ENCODE results near the gene HEPACAM2. TPM values are rescaled to one million over a fixed set of nuclear protein-coding genes. Genes with fewer than 3 reads are reported as not detected.

HEPACAM2 gene
- total RNA-seq, 1 donor, result under 0.01 TPM

- no peak for DNase-seq (ENCODE audit: low read depth in 2 of 3, low spot score in 2 of 3)
Observed at GRCh38 chr7:93203496-93203895, 22.8 kb downstream of the HEPACAM2 start.

- DNase-seq (ENCODE audit: low read depth in 2 of 3, low spot score in 2 of 3), result no peak
Observed at GRCh38 chr7:93202594-93203250, 23.5 kb downstream of the HEPACAM2 start.

GRCh38 chr7:93198472-93198871, 27.8 kb downstream of the HEPACAM2 start:
- no peak for DNase-seq (ENCODE audit: low read depth in 2 of 3, low spot score in 2 of 3)

GRCh38 chr7:93196336-93196735, 29.9 kb downstream of the HEPACAM2 start:
- DNase-seq (ENCODE audit: low read depth in 2 of 3, low spot score in 2 of 3), result peak in 2 of 3 donors; percentile 25 to 61

- DNase-seq (ENCODE audit: low read depth in 2 of 3, low spot score in 2 of 3), result no peak
Observed at GRCh38 chr7:93194386-93194785, 31.9 kb downstream of the HEPACAM2 start.

- no peak for DNase-seq (ENCODE audit: low read depth in 2 of 3, low spot score in 2 of 3)
Observed at GRCh38 chr7:93188870-93189634, 37.2 kb downstream of the HEPACAM2 start.

GRCh38 chr7:93185303-93186027, 40.8 kb downstream of the HEPACAM2 start:
- no peak for DNase-seq (ENCODE audit: low read depth in 2 of 3, low spot score in 2 of 3)

- DNase-seq (ENCODE audit: low read depth in 2 of 3, low spot score in 2 of 3), result no peak
Observed at GRCh38 chr7:93179173-93179572, 47.1 kb downstream of the HEPACAM2 start.

- peak in 2 of 3 donors; percentile 26 to 66 for DNase-seq (ENCODE audit: low read depth in 2 of 3, low spot score in 2 of 3)
Observed at GRCh38 chr7:93178213-93178612, 48.1 kb downstream of the HEPACAM2 start.

GRCh38 chr7:93176992-93177580, 49.2 kb downstream of the HEPACAM2 start:
- no peak for DNase-seq (ENCODE audit: low read depth in 2 of 3, low spot score in 2 of 3)

GRCh38 chr7:93175219-93175618, 51.0 kb downstream of the HEPACAM2 start:
- DNase-seq (ENCODE audit: low read depth in 2 of 3, low spot score in 2 of 3), result no peak

GRCh38 chr7:93172683-93173082, 53.6 kb downstream of the HEPACAM2 start:
- DNase-seq (ENCODE audit: low read depth in 2 of 3, low spot score in 2 of 3), result no peak

- no peak for DNase-seq (ENCODE audit: low read depth in 2 of 3, low spot score in 2 of 3)
Observed at GRCh38 chr7:93171606-93172226, 54.6 kb downstream of the HEPACAM2 start.

- no peak for DNase-seq (ENCODE audit: low read depth in 2 of 3, low spot score in 2 of 3)
Observed at GRCh38 chr7:93165447-93165846, 60.8 kb downstream of the HEPACAM2 start.

GRCh38 chr7:93164766-93165165, 61.5 kb downstream of the HEPACAM2 start:
- DNase-seq (ENCODE audit: low read depth in 2 of 3, low spot score in 2 of 3), result no peak

GRCh38 chr7:93161181-93161762, 65.0 kb downstream of the HEPACAM2 start:
- no peak for DNase-seq (ENCODE audit: low read depth in 2 of 3, low spot score in 2 of 3)

- DNase-seq (ENCODE audit: low read depth in 2 of 3, low spot score in 2 of 3), result no peak
Observed at GRCh38 chr7:93160410-93160809, 65.9 kb downstream of the HEPACAM2 start.

GRCh38 chr7:93159490-93159889, 66.8 kb downstream of the HEPACAM2 start:
- no peak for DNase-seq (ENCODE audit: low read depth in 2 of 3, low spot score in 2 of 3)

GRCh38 chr7:93156884-93157283, 69.4 kb downstream of the HEPACAM2 start:
- DNase-seq (ENCODE audit: low read depth in 2 of 3, low spot score in 2 of 3), result no peak

- no peak for DNase-seq (ENCODE audit: low read depth in 2 of 3, low spot score in 2 of 3)
Observed at GRCh38 chr7:93150200-93150835, 76.0 kb downstream of the HEPACAM2 start.
